Measurements from ENCODE around the gene IL11RA. TPM values are rescaled to one million over a fixed set of nuclear protein-coding genes. Genes with fewer than 3 reads are reported as not detected.

Gene IL11RA
- total and polyA plus RNA-seq, 9 of the 15 experiments (the other 6 are each of a cell fraction or from before 2014, with no cell fraction given) = 0.11 to 5.8 (median 2.8) TPM

DNA sequence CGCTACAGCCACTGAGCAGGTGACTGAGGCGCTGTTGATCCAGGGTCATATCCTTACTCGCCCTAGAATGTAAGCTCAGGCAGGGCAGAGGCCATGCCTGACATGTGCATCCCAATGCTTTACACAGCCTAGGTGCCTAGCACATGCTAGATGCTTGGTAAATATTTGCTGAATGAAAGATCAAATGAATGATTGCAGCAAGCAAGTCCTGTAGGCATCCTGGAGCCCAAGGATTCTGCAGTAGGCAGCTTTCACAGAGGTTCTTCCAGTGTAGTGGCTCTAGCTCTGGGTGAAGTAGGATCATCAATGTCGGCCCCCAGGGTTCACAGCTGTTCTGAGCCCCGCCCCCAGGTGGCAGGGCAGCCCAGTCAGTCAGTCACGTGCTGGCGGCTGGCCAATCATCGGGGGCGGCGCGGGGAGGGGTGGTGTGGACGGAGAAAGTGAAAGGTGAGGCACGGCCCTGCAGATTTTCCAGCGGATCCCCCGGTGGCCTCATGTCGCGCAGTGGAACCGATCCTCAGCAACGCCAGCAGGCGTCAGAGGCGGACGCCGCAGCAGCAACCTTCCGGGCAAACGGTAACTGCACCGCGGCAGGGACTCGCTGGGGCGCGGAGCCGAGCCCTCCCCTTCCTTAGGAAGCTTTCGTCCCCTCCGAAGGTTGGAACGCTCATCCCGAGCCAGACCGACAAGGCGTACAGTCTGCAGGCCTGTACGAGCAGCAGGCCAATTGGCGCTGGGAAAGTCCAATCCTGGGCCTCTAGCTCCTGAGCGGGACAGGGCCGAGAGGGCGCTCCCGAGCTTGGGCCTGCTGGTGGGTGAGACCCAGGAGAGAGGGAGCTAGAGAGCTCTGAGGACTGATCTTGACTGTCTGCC lies 5.5 kb upstream of the IL11RA start, which contains the start of gene GALT (continued):
- no peak for TF ChIP-seq CLOCK (CRISPR knock-in tag; IDR thresholded peaks at IDR 0.05; ENCODE audit: borderline replicate concordance)
- no peak for TF ChIP-seq PHB2 (IDR thresholded peaks at IDR 0.05; ENCODE audit: low read depth)
- no peak for TF ChIP-seq NFRKB (IDR thresholded peaks at IDR 0.05; ENCODE audit: low read depth)
- TF ChIP-seq ZNF766 (CRISPR knock-in tag; conservative IDR thresholded peaks at IDR 0.05) = no peak
- no peak for TF ChIP-seq RNF2 (IDR thresholded peaks at IDR 0.05)
- no peak for TF ChIP-seq NELFE (IDR thresholded peaks at IDR 0.05; ENCODE audit: insufficient read depth, insufficient read length)
- TF ChIP-seq GTF2B (IDR thresholded peaks at IDR 0.05; ENCODE audit: extremely low read depth, insufficient read length) = no peak
- peak in 2 of 3 experiments; percentile 56 to 62 for TF ChIP-seq YY1 (IDR thresholded peaks at IDR 0.05; ENCODE audit: borderline replicate concordance in 1 of 3, control insufficient read depth in 1 of 3, extremely low read depth in 1 of 3, insufficient read depth in 3 of 3, insufficient read length in 1 of 3, insufficient replicate concordance in 2 of 3, low read depth in 1 of 3, low read length in 2 of 3)
- no peak for TF ChIP-seq ZNF780A (CRISPR knock-in tag; IDR thresholded peaks at IDR 0.05)
- no peak for TF ChIP-seq AFF4 (CRISPR knock-in tag; IDR thresholded peaks at IDR 0.05)
- TF ChIP-seq ARID4B (CRISPR knock-in tag; IDR thresholded peaks at IDR 0.05) = peak; percentile 36
- no peak for TF ChIP-seq RBM34 (IDR thresholded peaks at IDR 0.05; ENCODE audit: borderline replicate concordance, insufficient read depth, low read length)
- TF ChIP-seq SIX5 (IDR thresholded peaks at IDR 0.05; ENCODE audit: borderline replicate concordance in 1 of 2, insufficient read depth in 1 of 2, low read depth in 1 of 2, low read length in 2 of 2) = no peak
- no peak for TF ChIP-seq PHF20 (IDR thresholded peaks at IDR 0.05; ENCODE audit: partially characterized antibody)
